Smooth muscle cell (in vitro differentiated cells): Measurements from ENCODE around the gene MSI1. TPM values are rescaled to one million over a fixed set of nuclear protein-coding genes. Genes with fewer than 3 reads are reported as not detected.

Experiments
- DNase-seq: peaks from one replicate; lab custom pipeline; 2025; ENCODE audit not compliant: unreplicated experiment; lab: John Stamatoyannopoulos, UW
- H2AFZ ChIP-seq: fragments of 200-600 bp; sonication (generic); 2 replicates; pipeline ENCODE4 v1.6.0; 2016; ENCODE audit warnings: antibody characterized with exemption, low read depth, mild to moderate bottlenecking
- H3F3A ChIP-seq: fragments of 200-600 bp; sonication (generic); 2 replicates; pipeline ENCODE4 v1.6.0; 2017; ENCODE audit warnings: antibody characterized with exemption, low read depth
- H3K27ac ChIP-seq: fragments of 200-600 bp; sonication (generic); 2 replicates; pipeline ENCODE4 v1.5.1; 2016; ENCODE audit warnings: low read depth, mild to moderate bottlenecking
- H3K27me3 ChIP-seq: fragments of 200-600 bp; sonication (generic); 2 replicates; pipeline ENCODE4 v1.6.1; 2016; ENCODE audit warnings: low read depth, mild to moderate bottlenecking
- H3K36me3 ChIP-seq: fragments of 200-600 bp; sonication (generic); 2 replicates; pipeline ENCODE4 v1.5.1; 2016; ENCODE audit warnings: low read depth
- H3K4me1 ChIP-seq: fragments of 200-600 bp; sonication (generic); 2 replicates; pipeline ENCODE4 v1.5.1; 2016; ENCODE audit warnings: low read depth
- H3K4me2 ChIP-seq: fragments of 200-600 bp; sonication (generic); 2 replicates; pipeline ENCODE4 v1.6.0; 2016; ENCODE audit warnings: mild to moderate bottlenecking
- H3K4me3 ChIP-seq: fragments of 200-600 bp; sonication (generic); 2 replicates; pipeline ENCODE4 v1.5.1; 2016; ENCODE audit warnings: mild to moderate bottlenecking
- H3K79me2 ChIP-seq: fragments of 200-600 bp; sonication (generic); 2 replicates; pipeline ENCODE4 v1.6.0; 2016; ENCODE audit warnings: low read depth, mild to moderate bottlenecking
- H3K9ac ChIP-seq: fragments of 200-600 bp; sonication (generic); 2 replicates; pipeline ENCODE4 v1.6.0; 2016; ENCODE audit warnings: low read depth
- H3K9me3 ChIP-seq: fragments of 200-600 bp; sonication (generic); replicated peaks from 2 replicates; pipeline ENCODE4 v1.5.1; 2016; ENCODE audit warnings: low read depth
- H4K20me1 ChIP-seq: fragments of 200-600 bp; sonication (generic); 2 replicates; pipeline ENCODE4 v1.6.0; 2016; ENCODE audit warnings: low read depth
- WGBS: methylation state at CpG from one replicate; pipeline ENCODE4 v1.1.7; 2016; ENCODE audit warnings: low lambda C conversion rate; 5-methylcytosine and 5-hydroxymethylcytosine counted together
- polyA plus RNA-seq: library from polyadenylated mRNA; unstranded; fragments of >200 nt; fragmentation: Nextera tagmentation; extraction: Ambion mirVana; gene quantifications from 2 replicates; pipeline ENCODE4 v1.2.1, GENCODE V29; 2016
- total RNA-seq: library from RNA; depleted of rRNA; stranded (reverse); fragments of >200 nt; gene quantifications from 2 replicates; pipeline ENCODE4 v1.2.3, GENCODE V29; 2014
- TF ChIP-seq, protein P1 (sequence below): fragments of 200-600 bp; sonication (generic); IDR thresholded peaks from 2 replicates; pipeline ENCODE4 v1.5.1; 2017; ENCODE audit warnings: borderline replicate concordance, mild to moderate bottlenecking, antibody characterized with exemption; ENCODE audit not compliant: insufficient read depth, poor library complexity, severe bottlenecking

The MSI1 gene
- total and polyA plus RNA-seq, 2 experiments from 2014 or later, result 1.3 to 6.8 TPM

GRCh38 chr12:120343692-120344091 is 25.3 kb downstream of the MSI1 start:
- H3K9me3 ChIP-seq, result no peaks in the 10 kb centered on the region
- TF ChIP-seq, protein P1, sequence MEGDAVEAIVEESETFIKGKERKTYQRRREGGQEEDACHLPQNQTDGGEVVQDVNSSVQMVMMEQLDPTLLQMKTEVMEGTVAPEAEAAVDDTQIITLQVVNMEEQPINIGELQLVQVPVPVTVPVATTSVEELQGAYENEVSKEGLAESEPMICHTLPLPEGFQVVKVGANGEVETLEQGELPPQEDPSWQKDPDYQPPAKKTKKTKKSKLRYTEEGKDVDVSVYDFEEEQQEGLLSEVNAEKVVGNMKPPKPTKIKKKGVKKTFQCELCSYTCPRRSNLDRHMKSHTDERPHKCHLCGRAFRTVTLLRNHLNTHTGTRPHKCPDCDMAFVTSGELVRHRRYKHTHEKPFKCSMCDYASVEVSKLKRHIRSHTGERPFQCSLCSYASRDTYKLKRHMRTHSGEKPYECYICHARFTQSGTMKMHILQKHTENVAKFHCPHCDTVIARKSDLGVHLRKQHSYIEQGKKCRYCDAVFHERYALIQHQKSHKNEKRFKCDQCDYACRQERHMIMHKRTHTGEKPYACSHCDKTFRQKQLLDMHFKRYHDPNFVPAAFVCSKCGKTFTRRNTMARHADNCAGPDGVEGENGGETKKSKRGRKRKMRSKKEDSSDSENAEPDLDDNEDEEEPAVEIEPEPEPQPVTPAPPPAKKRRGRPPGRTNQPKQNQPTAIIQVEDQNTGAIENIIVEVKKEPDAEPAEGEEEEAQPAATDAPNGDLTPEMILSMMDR, result no peak
- no peaks in the 10 kb centered on the region for H3F3A ChIP-seq
- no peak overlapping the region for H3K4me2 ChIP-seq
- no peaks in the 10 kb centered on the region for H3K27me3 ChIP-seq
- WGBS, result 97% methylated on average over 8 of the region's 8 CpGs
- H3K9ac ChIP-seq, result no peak overlapping the region
- no peak for DNase-seq
- no peak overlapping the region for H3K4me3 ChIP-seq
- no peaks in the 10 kb centered on the region for H3K4me1 ChIP-seq
- H2AFZ ChIP-seq, result no peak overlapping the region
- no peak overlapping the region for H3K27ac ChIP-seq
- H3K79me2 ChIP-seq, result no peaks in the 10 kb centered on the region
- no peaks in the 10 kb centered on the region for H4K20me1 ChIP-seq
- no peaks in the 10 kb centered on the region for H3K36me3 ChIP-seq

DNA sequence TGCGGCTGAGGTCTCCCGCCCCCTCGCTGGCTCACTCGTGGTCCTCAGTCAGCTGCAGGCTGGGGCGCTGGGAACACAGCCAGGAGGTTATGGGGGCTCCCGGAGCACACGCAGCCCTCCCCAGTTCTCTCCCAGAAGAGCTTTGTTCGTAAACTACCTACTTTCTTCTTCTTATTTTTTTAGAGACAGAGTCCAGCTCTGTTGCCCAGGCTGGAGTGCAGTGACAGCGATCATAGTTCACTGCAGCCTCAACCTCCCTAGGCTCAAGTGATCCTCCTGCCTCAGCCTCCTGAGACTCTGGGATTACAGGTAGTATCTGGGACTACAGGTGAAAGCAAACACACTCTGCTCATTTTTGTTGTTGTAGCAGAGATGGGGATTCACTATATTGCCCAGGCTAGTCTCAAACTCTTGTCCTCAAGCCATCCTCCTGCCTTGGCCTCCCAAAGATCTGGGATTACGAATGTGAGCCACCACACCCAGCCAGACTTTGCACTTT is 25.9 kb downstream of the MSI1 start:
- TF ChIP-seq, protein P1, result no peak
- H4K20me1 ChIP-seq, result no peaks in the 10 kb centered on the region
- H3K79me2 ChIP-seq, result no peaks in the 10 kb centered on the region
- 87% methylated on average over 10 of the region's 10 CpGs for WGBS
- no peaks in the 10 kb centered on the region for H3K27me3 ChIP-seq
- H3K4me1 ChIP-seq, result no peaks in the 10 kb centered on the region
- H3K36me3 ChIP-seq, result no peaks in the 10 kb centered on the region
- no peak overlapping the region for H3K27ac ChIP-seq
- H2AFZ ChIP-seq, result no peak overlapping the region
- no peak overlapping the region for H3K4me3 ChIP-seq
- DNase-seq, result no peak
- no peaks in the 10 kb centered on the region for H3K9me3 ChIP-seq
- H3K4me2 ChIP-seq, result no peak overlapping the region
- H3K9ac ChIP-seq, result no peak overlapping the region
- no peaks in the 10 kb centered on the region for H3F3A ChIP-seq

DNA sequence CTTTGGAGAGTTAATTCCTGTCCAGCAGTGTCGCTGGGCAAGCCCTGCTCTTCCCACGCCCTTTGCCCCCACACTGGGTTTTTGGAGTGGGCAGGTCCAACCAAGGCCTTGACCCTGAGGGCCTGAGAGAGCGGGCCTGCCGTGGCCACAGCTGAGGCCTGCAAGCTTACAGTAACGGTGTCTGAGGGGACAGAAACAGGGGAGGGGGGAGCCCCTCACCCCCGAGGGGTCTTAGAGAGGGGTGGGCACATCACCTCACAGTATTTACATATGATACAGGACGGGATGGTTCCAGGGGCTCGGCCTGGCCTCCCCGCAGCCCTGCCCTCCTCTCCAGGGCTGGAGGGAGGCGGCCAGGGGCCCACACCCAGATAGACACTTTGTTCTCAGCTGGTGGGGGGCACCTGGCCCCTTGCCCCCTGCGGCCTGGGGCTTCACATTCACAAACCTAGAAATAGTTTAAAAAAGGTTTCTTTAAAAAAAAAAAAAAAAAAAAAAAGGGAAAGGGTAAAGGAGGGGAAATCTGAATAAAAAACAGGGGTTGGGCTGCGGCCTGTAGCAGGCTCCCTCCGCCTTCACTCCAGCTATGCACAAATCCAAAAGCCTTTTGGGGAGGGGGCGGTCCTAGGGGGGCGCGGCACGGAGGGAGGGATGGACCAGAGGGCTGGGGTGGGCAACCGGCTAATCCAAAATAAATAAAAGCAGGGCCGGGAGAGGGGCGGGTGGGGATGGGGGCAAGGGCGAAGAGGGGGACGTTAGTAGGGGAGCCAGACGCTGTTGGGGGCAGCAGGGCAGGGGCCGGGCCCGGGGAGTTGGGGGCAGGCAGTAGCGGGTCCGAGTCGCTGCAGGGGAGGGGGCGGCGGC is 26.6 kb downstream of the MSI1 start:
- H3K27ac ChIP-seq, result no peak overlapping the region
- WGBS, result 90% methylated on average over 21 of the region's 30 CpGs
- H3K27me3 ChIP-seq, result no peaks in the 10 kb centered on the region
- H3K9me3 ChIP-seq, result no peaks in the 10 kb centered on the region
- H3K4me3 ChIP-seq, result no peak overlapping the region
- H3F3A ChIP-seq, result no peaks in the 10 kb centered on the region
- H4K20me1 ChIP-seq, result no peaks in the 10 kb centered on the region
- TF ChIP-seq, protein P1, result no peak
- H3K4me1 ChIP-seq, result no peaks in the 10 kb centered on the region
- H3K9ac ChIP-seq, result no peak overlapping the region
- H3K4me2 ChIP-seq, result no peak overlapping the region
- no peaks in the 10 kb centered on the region for H3K36me3 ChIP-seq
- no peak overlapping the region for H2AFZ ChIP-seq
- DNase-seq, result no peak
- no peaks in the 10 kb centered on the region for H3K79me2 ChIP-seq

GRCh38 chr12:120339256-120339655 is 29.7 kb downstream of the MSI1 start:
- no peaks in the 10 kb centered on the region for H4K20me1 ChIP-seq
- DNase-seq, result no peak
- no peak overlapping the region for H3K9ac ChIP-seq
- H3K79me2 ChIP-seq, result no peaks in the 10 kb centered on the region
- H3K27ac ChIP-seq, result no peak overlapping the region
- H3K4me2 ChIP-seq, result no peak overlapping the region
- no peaks in the 10 kb centered on the region for H3F3A ChIP-seq
- H3K36me3 ChIP-seq, result no peaks in the 10 kb centered on the region
- H2AFZ ChIP-seq, result no peak overlapping the region
- WGBS, result 93% methylated on average over 4 of the region's 4 CpGs
- no peaks in the 10 kb centered on the region for H3K27me3 ChIP-seq
- H3K9me3 ChIP-seq, result no peaks in the 10 kb centered on the region
- no peak overlapping the region for H3K4me3 ChIP-seq
- TF ChIP-seq, protein P1, result no peak
- no peaks in the 10 kb centered on the region for H3K4me1 ChIP-seq
